Subcutaneous abdominal adipose tissue (tissue), 5 donors: Measurements from ENCODE around the gene NF2.

Experiments used
- H3K27ac ChIP-seq: one replicate; pipeline ENCODE4 v1.7.0; 2013; ENCODE audit warnings: low read depth, mild to moderate bottlenecking, inconsistent platforms, low read length, moderate library complexity
- H3K27me3 ChIP-seq, 5 donors: one replicate each; pipeline ENCODE4 v1.7.0; 2013; ENCODE audit warnings: low read length in 5 of 5, inconsistent platforms in 1 of 5; ENCODE audit not compliant: control insufficient read depth in 5 of 5, insufficient read depth in 4 of 5
- H3K36me3 ChIP-seq, 5 donors: one replicate each; pipeline ENCODE4 v1.7.0; 2013; ENCODE audit warnings: low read length in 5 of 5; ENCODE audit not compliant: control insufficient read depth in 5 of 5, insufficient read depth in 5 of 5
- H3K4me1 ChIP-seq, 5 donors: one replicate each; pipeline ENCODE4 v1.7.0; 2013; ENCODE audit warnings: low read length in 5 of 5, mild to moderate bottlenecking in 3 of 5, moderate library complexity in 1 of 5; ENCODE audit not compliant: control insufficient read depth in 5 of 5, insufficient read depth in 5 of 5
- H3K4me3 ChIP-seq, 5 donors: one replicate each; pipeline ENCODE4 v1.7.0; 2013; ENCODE audit warnings: low read length in 5 of 5, low read depth in 1 of 5
- H3K9ac ChIP-seq, 5 donors: one replicate each; pipeline ENCODE4 v1.7.0; 2013; ENCODE audit warnings: low read length in 5 of 5, mild to moderate bottlenecking in 4 of 5, moderate library complexity in 3 of 5
- H3K9me3 ChIP-seq, 5 donors: one replicate each; pipeline ENCODE4 v1.7.0; 2013; ENCODE audit warnings: low read length in 5 of 5; ENCODE audit not compliant: control insufficient read depth in 5 of 5
- donor health status: healthy.
- donor health status: healthy.
- donor health status: healthy.
- donor health status: healthy.
- donor health status: healthy.

NF2 gene

DNA sequence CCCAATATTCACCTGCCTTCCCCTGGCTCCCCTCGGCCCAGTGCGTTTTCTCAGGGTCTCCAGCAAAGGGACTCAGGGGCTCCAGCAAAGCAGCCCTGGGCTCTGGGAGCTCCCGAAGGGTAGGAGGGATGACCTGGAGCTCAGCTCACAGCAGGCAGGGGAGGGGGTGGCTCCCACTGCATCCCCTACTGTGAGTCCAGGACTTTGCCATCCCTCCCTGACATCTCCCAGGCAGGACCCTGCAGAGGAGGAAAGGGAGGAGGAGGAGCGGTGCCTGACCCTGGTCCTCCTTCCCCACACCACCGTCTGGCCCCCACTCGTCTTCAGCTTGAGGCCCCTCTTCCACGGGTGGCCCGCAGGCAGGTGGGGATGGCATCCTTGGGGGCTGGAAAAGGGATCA is 121.4 kb downstream of the NF2 start:
- H3K27ac ChIP-seq: no peak overlapping the region
- peaks cover 13 to 43% (median 34%) of the 10 kb centered on the region in 5 donors for H3K27me3 ChIP-seq
- peaks cover 0 to 3% (median 0%) of the 10 kb centered on the region in 5 donors for H3K4me1 ChIP-seq
- no peaks in the 10 kb centered on the region for H3K9me3 ChIP-seq
- H3K9ac ChIP-seq: no peak overlapping the region
- H3K36me3 ChIP-seq: peaks cover 0 to 1% (median 0%) of the 10 kb centered on the region in 5 donors
- no peak overlapping the region for H3K4me3 ChIP-seq

DNA sequence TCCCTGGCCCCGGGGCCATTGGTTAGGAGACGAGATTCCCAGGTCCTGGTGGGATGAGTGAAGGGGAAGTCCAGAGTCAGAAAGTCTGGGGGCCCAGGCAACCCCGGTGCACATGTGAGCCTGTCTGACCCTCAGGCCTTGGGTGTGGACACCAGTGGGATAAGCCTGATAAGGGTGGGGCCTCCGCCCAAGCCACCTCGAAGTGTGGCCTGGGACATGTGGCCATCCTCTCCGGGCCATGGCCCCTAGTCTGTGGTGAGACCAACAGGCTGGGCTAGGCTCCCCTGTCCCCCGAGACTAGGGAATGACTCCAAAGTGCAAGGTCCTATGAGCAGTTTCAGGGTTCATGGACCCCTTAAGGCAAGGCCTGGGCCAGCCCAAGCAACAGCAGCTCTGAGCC is 122.7 kb downstream of the NF2 start:
- H3K27me3 ChIP-seq: peaks cover 13 to 39% (median 31%) of the 10 kb centered on the region in 5 donors

DNA sequence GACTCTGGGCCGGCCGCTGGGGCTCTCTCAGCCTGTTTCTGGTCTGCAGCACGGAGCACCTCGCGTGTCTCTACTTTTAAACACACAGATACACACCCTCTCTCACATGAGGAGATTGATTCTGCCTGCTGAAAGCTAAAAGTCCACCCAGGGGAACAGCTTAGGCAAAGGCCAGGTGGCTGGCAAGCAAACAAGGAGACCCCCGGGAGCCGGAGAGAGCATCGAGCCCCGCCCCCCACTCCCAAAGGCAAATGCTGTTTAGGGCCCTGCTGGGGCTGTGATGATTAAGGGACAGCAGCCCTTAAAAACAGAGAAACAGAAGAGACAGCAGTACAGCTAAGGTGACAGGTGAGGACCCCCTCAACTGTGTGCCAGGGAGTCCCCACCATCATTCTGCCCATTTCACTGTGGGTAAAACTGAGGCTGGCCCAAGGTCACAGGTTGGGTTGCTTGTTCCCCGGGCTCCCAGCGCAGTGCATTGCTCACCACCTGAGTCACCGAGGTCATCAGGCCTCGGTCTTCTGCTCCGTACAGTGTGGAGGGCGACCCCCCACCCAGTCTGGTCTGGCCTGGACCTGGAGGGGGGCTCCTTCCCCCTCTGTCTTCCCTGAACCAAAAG is 123.2 kb downstream of the NF2 start:
- no peaks in the 10 kb centered on the region for H3K9me3 ChIP-seq
- peaks cover 8 to 34% (median 26%) of the 10 kb centered on the region in 5 donors for H3K27me3 ChIP-seq
- no peak overlapping the region for H3K9ac ChIP-seq
- H3K27ac ChIP-seq: no peak overlapping the region
- peaks cover 0 to 3% (median 0%) of the 10 kb centered on the region in 5 donors for H3K4me1 ChIP-seq
- H3K36me3 ChIP-seq: peaks cover 0 to 18% (median 12%) of the 10 kb centered on the region in 5 donors
- H3K4me3 ChIP-seq: no peak overlapping the region

More for the DNA sequence above, 122.7 kb downstream of the NF2 start:
- H3K36me3 ChIP-seq: peaks cover 0 to 14% (median 8%) of the 10 kb centered on the region in 5 donors
- no peak overlapping the region for H3K27ac ChIP-seq
- H3K9me3 ChIP-seq: no peaks in the 10 kb centered on the region
- no peak overlapping the region for H3K4me3 ChIP-seq
- H3K4me1 ChIP-seq: peaks cover 0 to 3% (median 0%) of the 10 kb centered on the region in 5 donors
- no peak overlapping the region for H3K9ac ChIP-seq

DNA sequence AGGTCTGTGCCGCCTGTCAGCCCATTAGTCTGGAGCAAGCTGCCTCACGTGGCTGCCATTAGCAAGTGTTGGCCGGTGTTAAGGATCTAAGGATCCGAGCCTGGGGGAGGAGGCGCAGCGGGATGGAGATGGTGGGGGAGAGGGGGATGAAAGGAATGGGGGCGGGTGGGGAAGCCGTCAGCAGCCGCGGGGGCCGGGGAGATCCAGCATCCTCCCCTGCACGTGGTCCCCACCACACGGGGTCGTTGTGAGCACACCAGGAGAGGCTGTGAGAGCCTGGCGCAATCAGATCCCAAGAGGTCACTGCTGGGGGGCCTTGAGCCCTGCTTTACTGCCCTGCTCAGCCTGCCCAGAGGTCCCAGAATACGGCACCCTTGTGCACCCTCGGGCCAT is 123.7 kb downstream of the NF2 start:
- Histone ChIP-seq H3K4me1 (peaks cover 0 to 3% (median 0%) of the 10 kb centered on the region in 5 donors), H3K27me3 (peaks cover 7 to 29% (median 22%) of the 10 kb centered on the region in 5 donors), H3K9ac (no peak overlapping the region), H3K36me3 (peaks cover 0 to 18% (median 14%) of the 10 kb centered on the region in 5 donors), H3K27ac (no peak overlapping the region), H3K9me3 (no peaks in the 10 kb centered on the region), H3K4me3 (no peak overlapping the region)

DNA sequence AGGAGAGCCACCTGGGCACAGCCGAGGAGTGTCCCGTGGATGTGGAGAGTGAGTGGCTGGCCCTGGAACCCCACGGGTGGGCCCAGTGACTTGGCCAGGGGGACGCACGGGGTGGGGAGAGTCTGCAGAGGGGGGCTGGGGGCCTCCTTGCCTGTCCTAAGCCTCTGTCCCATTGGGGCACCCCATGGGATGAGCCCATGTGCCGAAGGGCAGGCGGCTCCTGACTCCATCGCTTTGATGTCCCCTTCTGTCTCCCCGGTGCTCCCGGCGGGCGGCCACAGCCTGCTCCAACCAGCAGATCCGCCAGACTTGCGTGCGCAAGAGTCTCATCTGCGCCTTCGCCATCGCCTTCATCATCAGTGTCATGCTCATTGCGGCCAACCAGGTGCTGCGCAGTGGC is 125.7 kb downstream of the NF2 start:
- no peak overlapping the region for H3K4me3 ChIP-seq

GRCh38 chr22:29731058-29731850 is 127.8 kb downstream of the NF2 start:
- Histone ChIP-seq H3K9ac (no peak overlapping the region), H3K36me3 (peaks cover 0 to 44% (median 29%) of the 10 kb centered on the region in 5 donors), H3K4me3 (no peak overlapping the region), H3K9me3 (no peaks in the 10 kb centered on the region), H3K27ac (no peak overlapping the region), H3K4me1 (peaks cover 0 to 15% (median 4%) of the 10 kb centered on the region in 5 donors), H3K27me3 (peaks cover 0 to 6% (median 0%) of the 10 kb centered on the region in 5 donors)

More for the DNA sequence above, 125.7 kb downstream of the NF2 start:
- H3K27me3 ChIP-seq: peaks cover 0 to 16% (median 7%) of the 10 kb centered on the region in 5 donors
- no peak overlapping the region for H3K9ac ChIP-seq
- H3K9me3 ChIP-seq: no peaks in the 10 kb centered on the region
- H3K36me3 ChIP-seq: peaks cover 0 to 30% (median 18%) of the 10 kb centered on the region in 5 donors
- no peak overlapping the region for H3K27ac ChIP-seq
- H3K4me1 ChIP-seq: peaks cover 0 to 15% (median 4%) of the 10 kb centered on the region in 5 donors

GRCh38 chr22:29732883-29733282 is 129.4 kb downstream of the NF2 start:
- H3K36me3 ChIP-seq: peaks cover 0 to 50% (median 33%) of the 10 kb centered on the region in 5 donors
- H3K4me1 ChIP-seq: peaks cover 0 to 16% (median 5%) of the 10 kb centered on the region in 5 donors
- H3K9ac ChIP-seq: no peak overlapping the region
- H3K27me3 ChIP-seq: no peaks in the 10 kb centered on the region
- H3K9me3 ChIP-seq: no peaks in the 10 kb centered on the region
- H3K4me3 ChIP-seq: no peak overlapping the region
- no peak overlapping the region for H3K27ac ChIP-seq

GRCh38 chr22:29733362-29734201 is 130.1 kb downstream of the NF2 start:
- no peak overlapping the region for H3K4me3 ChIP-seq
- no peaks in the 10 kb centered on the region for H3K9me3 ChIP-seq
- peaks cover 0 to 21% (median 8%) of the 10 kb centered on the region in 5 donors for H3K4me1 ChIP-seq
- H3K36me3 ChIP-seq: peaks cover 0 to 55% (median 35%) of the 10 kb centered on the region in 5 donors
- no peak overlapping the region for H3K27ac ChIP-seq
- H3K27me3 ChIP-seq: no peaks in the 10 kb centered on the region
- no peak overlapping the region for H3K9ac ChIP-seq

GRCh38 chr22:29734406-29734805 is 131.0 kb downstream of the NF2 start:
- Histone ChIP-seq H3K9ac (no peak overlapping the region), H3K4me3 (no peak overlapping the region), H3K27ac (no peak overlapping the region), H3K36me3 (peaks cover 0 to 61% (median 37%) of the 10 kb centered on the region in 5 donors), H3K9me3 (no peaks in the 10 kb centered on the region), H3K4me1 (peaks cover 0 to 22% (median 8%) of the 10 kb centered on the region in 5 donors), H3K27me3 (no peaks in the 10 kb centered on the region)
